ENCODE data around the gene LGALS7. TPM values are rescaled to one million over a fixed set of nuclear protein-coding genes. Genes with fewer than 3 reads are reported as not detected.

LGALS7 gene
- total and polyA plus RNA-seq, 2 of the 13 experiments (the other 11 are each of a cell fraction or from before 2014, with no cell fraction given) = 0.73 TPM; not detected in 1

GRCh38 chr19:38737281-38737865 is 35.9 kb downstream of the LGALS7 start (continued):
- TF ChIP-seq ZNF777 (CRISPR knock-in tag; IDR thresholded peaks at IDR 0.05) (0 out of 2 replicates have a peak, but pooled peaks have one; percentile 13), TBX2 (CRISPR knock-in tag; IDR thresholded peaks at IDR 0.05; ENCODE audit: borderline replicate concordance) (peak; percentile 56; the same call in 1 of the 2 replicates), CCAR2 (optimal IDR thresholded peaks at IDR 0.05; ENCODE audit: low read depth, low read length) (no peak), MATR3 (CRISPR knock-in tag; IDR thresholded peaks at IDR 0.05) (no peak), ZNF232 (CRISPR knock-in tag; IDR thresholded peaks at IDR 0.05; ENCODE audit: borderline replicate concordance) (no peak; the same call in 1 of the 2 replicates), ZNF782 (CRISPR knock-in tag; IDR thresholded peaks at IDR 0.05; ENCODE audit: borderline replicate concordance) (0 out of 2 replicates have a peak, but pooled peaks have one; percentile 44), AGO2 (optimal IDR thresholded peaks at IDR 0.05; ENCODE audit: low read depth, low read length) (peak; percentile 54), STAT6 (CRISPR knock-in tag; IDR thresholded peaks at IDR 0.05; ENCODE audit: borderline replicate concordance) (no peak), ZNF441 (CRISPR knock-in tag; IDR thresholded peaks at IDR 0.05; ENCODE audit: borderline replicate concordance) (peak; percentile 38; the same call in 1 of the 2 replicates), ZNF687 (CRISPR knock-in tag; IDR thresholded peaks at IDR 0.05) (peak; percentile 90), ARNT2 (CRISPR knock-in tag; IDR thresholded peaks at IDR 0.05; ENCODE audit: low read depth) (0 out of 2 replicates have a peak, but pooled peaks have one; percentile 32), HIVEP1 (CRISPR knock-in tag; IDR thresholded peaks at IDR 0.05) (no peak), ZNF556 (CRISPR knock-in tag; IDR thresholded peaks at IDR 0.05; ENCODE audit: borderline replicate concordance) (no peak), IRF9 (CRISPR knock-in tag; IDR thresholded peaks at IDR 0.05; ENCODE audit: borderline replicate concordance) (peak; percentile 66; the same call in 1 of the 2 replicates), AGO1 (IDR thresholded peaks at IDR 0.05; ENCODE audit: low read depth, low read length, poor library complexity, severe bottlenecking) (no peak), HNRNPL (IDR thresholded peaks at IDR 0.05; ENCODE audit: low read depth, low read length) (no peak), PBX3 (CRISPR knock-in tag; IDR thresholded peaks at IDR 0.05; ENCODE audit: borderline replicate concordance) (no peak)

All from HepG2 (cell line).